Natural killer cell treated with Interleukin-12 subunit alpha and Interleukin-12 subunit beta and Interleukin-15 and Interleukin-18, amount 100 ng/mL, for 72 hours (primary cell): ENCODE data around the gene SLC25A10. TPM values are rescaled to one million over a fixed set of nuclear protein-coding genes. Genes with fewer than 3 reads are reported as not detected.
"Not testable (repeated sequence)": the region's sequence is repeated elsewhere in the genome, so short reads cannot be mapped to it uniquely, and the experiment has no call there.

Experiments used
- ATAC-seq, 2 donors: fragments of 150-1000 bp; cut with Tn5 transposase in 1 of 2; sonication (Bioruptor Pico), chemical (Tn5 transposase) in 1 of 2; 2 replicates each; pipeline ENCODE4 v1.10.0; 2021
- DNase-seq: peaks from one replicate; pipeline ENCODE4 v3.0.0; 2022; ENCODE audit warnings: low spot score
- H3K27ac Mint-ChIP-seq, 2 donors: 1 replicate in 1 of 2; 2 replicates in 1 of 2; pipeline ENCODE4 v1.8.0; 2022; ENCODE audit warnings: mixed read lengths in 2 of 2, mild to moderate bottlenecking in 1 of 2, moderate library complexity in 1 of 2
- H3K27me3 Mint-ChIP-seq, 2 donors: 1 replicate in 1 of 2; 2 replicates in 1 of 2; pipeline ENCODE4 v1.8.0; 2022; ENCODE audit warnings: mixed read lengths in 2 of 2
- H3K36me3 Mint-ChIP-seq: one replicate; pipeline ENCODE4 v1.8.0; 2022; ENCODE audit warnings: mixed read lengths
- H3K4me1 Mint-ChIP-seq, 2 donors: 1 replicate in 1 of 2; 2 replicates in 1 of 2; pipeline ENCODE4 v1.8.0; 2022; ENCODE audit warnings: low read depth in 2 of 2, mixed read lengths in 2 of 2, mild to moderate bottlenecking in 1 of 2
- H3K4me3 Mint-ChIP-seq: one replicate; pipeline ENCODE4 v1.8.0; 2022; ENCODE audit warnings: mixed read lengths
- H3K9me3 Mint-ChIP-seq: 2 replicates; pipeline ENCODE4 v1.8.0; 2022; ENCODE audit warnings: mixed read lengths
- total RNA-seq, 2 donors: library from RNA; stranded (reverse); gene quantifications; one replicate each; pipeline ENCODE4 v1.2.3, GENCODE V29; 2022

The SLC25A10 gene
- total RNA-seq, 2 donors from 2014 or later = 17.5 to 36.3 TPM

DNA sequence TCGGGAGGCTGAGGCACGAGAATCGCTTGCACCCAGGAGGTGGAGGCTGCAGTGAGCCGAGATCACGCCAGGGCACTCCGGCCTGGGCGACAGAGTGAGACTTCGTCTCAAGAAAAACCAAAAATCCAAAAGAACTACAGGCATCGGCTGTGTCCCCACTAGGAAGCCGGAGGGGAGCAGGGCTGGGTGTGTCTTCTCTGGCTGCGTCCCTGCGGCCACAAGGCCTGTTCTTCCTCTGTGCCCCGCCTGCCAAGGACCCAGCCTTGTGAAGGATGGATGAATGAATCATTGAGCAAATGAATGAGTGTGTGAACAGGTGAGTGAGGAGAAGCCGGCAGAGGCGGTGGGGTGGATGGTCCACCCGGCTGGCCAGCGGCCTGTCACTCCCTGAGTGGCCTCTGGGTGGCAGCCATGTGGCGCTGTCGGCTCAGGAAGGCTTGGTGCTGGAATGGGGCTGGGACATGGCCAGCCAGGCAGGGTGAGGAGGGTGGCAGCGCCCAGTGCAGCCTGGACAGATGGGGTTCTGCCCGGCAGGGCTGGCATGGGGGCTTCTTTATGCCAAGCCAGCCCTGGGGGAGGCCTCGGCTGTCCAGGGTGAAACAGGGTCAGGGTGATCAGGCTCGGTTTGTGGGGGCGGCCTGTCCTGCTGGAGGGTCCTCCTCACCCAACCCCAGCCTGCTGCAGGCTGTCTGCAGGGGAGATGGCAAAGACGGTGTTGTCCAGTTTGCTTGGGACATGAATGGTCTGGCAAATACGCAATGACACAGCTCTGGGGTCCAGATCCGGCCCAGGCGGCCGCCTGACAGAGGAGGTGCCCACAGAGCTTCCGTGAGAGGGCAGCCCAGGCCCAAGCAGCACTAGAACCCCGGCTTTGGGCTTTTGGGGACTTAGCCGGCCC lies 21.7 kb downstream of the SLC25A10 start:
- peak; percentile 78 to 86 for ATAC-seq
- peaks cover 5 to 10% of the 10 kb centered on the region in 2 donors for H3K4me1 Mint-ChIP-seq
- no peaks in the 10 kb centered on the region for H3K36me3 Mint-ChIP-seq
- H3K27me3 Mint-ChIP-seq = peaks cover 0 to 15% of the 10 kb centered on the region in 2 donors
- DNase-seq = peak; percentile 77
- no peak overlapping the region for H3K4me3 Mint-ChIP-seq
- H3K9me3 Mint-ChIP-seq = no peaks in the 10 kb centered on the region
- no peak overlapping the region for H3K27ac Mint-ChIP-seq

DNA sequence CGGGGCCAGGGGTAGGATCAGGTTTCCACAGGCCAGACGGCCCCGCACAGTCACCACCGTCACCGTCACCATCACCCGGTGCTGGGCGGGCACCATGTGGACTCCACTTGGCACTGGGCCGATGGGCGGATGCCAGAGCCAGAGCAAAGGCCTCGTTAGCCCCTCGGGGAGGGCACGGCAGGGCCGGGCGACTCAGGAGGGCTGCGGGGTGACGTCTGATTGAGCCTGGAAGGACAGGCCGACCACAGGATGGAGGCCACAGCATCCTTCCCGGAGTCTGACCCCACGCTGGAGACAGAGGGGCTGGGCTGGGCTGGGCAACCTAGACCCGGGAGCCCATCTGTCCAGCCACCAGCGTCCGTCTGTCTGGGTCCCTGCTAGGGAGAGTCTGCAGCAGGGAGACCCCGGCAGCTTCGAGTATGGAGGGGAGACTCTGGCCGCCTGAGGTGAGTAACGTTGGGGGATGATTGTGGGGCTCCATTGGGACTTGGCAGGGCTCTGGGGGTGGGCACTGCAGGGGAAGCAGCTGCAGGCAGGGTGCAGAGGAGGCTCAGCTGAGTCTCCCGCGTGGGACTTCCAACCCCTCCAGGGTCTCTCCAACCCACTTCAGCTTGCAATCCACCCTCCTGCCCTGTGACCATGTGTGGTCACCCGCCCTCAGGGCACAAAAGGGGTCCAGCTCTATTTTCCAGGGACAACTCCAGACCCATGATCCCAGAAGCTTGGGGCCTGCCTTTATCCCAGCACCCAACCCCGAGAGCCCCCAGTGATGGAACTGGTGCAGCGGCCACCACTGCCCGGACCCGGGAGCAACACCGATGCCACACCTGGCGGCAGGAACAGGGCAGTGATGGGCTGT lies 22.6 kb downstream of the SLC25A10 start:
- H3K4me3 Mint-ChIP-seq = no peak overlapping the region
- no peaks in the 10 kb centered on the region for H3K36me3 Mint-ChIP-seq
- peaks cover 0 to 15% of the 10 kb centered on the region in 2 donors for H3K27me3 Mint-ChIP-seq
- peaks cover 5 to 10% of the 10 kb centered on the region in 2 donors for H3K4me1 Mint-ChIP-seq
- no peaks in the 10 kb centered on the region for H3K9me3 Mint-ChIP-seq
- H3K27ac Mint-ChIP-seq = no peak overlapping the region
- no peak for DNase-seq
- no peak for ATAC-seq

DNA sequence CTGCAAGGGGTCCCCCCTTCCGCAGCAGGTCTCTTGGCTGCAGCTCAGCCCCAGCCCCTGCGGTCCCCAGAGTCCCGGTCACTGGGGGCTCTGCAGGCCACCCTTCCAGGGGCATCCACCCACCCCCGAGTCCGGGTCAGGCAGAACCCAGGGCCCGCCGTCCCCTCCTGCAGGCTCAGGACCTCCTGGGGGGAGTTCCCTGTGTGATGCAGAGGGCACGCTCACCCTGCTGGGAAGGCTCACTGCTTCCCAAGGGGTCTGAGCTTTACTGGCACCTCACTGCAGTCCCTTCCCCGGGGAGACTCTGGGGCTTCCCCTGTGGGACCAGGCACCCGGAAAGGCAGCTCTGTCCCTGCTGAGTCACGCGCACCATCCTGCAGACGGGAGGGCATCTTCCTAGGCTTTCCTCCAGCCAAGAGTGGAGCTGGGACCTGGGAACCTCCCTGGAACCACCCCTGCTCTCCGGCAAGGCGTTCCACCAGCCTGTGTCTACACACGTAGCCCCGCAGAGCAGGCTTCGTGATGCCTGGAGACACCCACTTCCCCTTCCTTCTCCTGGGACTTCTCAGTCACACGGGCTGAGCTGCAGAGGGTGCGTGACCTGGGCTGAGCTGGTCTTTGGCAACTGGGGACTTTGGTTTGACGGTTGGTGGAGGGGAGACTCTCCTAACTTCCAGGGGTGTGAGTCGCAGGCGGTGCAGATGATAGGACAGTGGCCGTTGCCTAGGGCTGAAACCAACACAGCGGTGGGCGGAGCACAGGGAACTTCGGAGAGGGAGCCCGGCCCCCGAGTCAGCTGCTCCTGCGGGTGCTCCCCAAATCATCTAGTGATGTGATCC lies 23.4 kb downstream of the SLC25A10 start:
- DNase-seq (no peak), ATAC-seq (peak; percentile 73 to 75)
- Mint-ChIP-seq H3K27ac (peak overlapping the region in 1 of 2 donors; percentile 13), H3K36me3 (no peaks in the 10 kb centered on the region), H3K9me3 (no peaks in the 10 kb centered on the region), H3K4me3 (peak overlapping the region; percentile 77), H3K27me3 (peaks cover 0 to 15% of the 10 kb centered on the region in 2 donors), H3K4me1 (peaks cover 5 to 10% of the 10 kb centered on the region in 2 donors)

DNA sequence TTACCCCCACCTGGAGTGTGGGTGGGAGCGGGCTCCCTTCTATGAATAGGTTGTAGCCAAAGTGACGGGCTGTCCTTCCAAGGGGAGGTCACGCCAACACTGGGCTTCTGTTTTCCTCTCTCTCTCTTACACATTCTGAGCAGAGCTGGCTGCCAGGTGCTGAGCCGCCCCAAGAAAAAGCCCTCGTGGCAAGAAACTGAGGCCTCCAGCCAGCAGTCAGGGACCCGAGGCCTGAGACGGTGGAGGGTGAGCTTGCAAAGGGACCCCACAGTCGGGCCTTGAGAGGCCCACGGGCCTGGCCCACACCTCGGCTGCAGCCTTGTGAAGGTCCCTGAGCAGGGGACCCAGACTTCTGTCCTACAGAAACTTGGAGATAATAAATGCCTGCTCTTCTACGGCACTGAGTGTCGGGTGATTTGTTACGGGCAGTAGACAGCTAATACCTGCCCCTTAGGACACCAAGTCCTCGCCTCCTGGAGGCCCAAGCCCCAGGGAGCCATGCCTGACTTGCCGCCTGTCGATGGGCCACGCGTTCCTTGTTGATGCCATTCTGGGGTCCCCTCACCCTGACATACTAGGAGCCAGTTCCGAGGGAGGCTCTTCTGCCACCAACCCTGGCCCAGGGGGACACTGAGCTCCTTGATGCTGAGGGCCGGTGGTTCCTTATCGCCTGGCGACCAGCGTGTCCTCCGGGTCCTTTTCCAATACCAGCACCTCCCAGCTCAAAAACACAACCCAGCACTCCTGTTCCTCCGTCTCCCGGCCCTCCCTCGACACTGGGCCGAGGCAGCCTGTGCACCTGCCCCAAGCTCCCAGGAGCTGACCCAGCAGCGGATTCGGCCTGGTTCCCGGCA lies 26.1 kb downstream of the SLC25A10 start:
- Mint-ChIP-seq H3K27me3 (peaks cover 0 to 8% of the 10 kb centered on the region in 2 donors), H3K4me3 (no peak overlapping the region), H3K27ac (peak overlapping the region in 1 of 2 donors; percentile 23), H3K9me3 (no peaks in the 10 kb centered on the region), H3K4me1 (peaks cover 5 to 15% of the 10 kb centered on the region in 2 donors), H3K36me3 (no peaks in the 10 kb centered on the region)
- no peak for DNase-seq
- ATAC-seq = no peak

DNA sequence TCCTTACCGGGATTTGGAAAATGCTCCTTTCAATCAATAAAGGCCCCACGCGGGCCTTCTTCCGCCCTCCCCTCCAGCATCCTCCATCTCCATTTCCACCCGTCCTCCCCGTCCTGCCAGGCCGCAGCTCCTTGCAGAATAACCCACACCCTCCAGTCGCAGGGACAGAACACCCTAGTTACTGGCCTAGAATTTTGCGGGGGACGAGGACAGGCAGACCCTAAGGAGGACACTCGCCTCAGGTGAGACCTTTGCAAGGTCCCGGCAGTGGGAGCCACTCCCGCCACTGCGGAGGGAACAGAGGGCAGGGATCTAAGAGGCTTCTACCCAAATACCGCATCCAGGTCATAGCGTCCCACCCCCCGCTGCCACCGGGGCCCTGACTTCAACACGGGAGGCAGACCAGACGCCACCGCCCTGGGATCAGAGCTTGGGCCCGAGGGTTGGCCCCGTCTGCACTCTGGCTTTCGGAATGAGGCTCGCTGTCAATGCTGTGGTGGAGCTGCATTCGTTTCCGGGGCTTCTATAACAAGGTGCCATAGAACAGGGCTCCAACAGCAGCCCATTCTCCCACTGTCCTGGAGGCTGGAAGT lies 26.8 kb downstream of the SLC25A10 start:
- H3K9me3 Mint-ChIP-seq = no peaks in the 10 kb centered on the region
- H3K27me3 Mint-ChIP-seq = peaks cover 0 to 4% of the 10 kb centered on the region in 2 donors
- no peaks in the 10 kb centered on the region for H3K36me3 Mint-ChIP-seq
- H3K27ac Mint-ChIP-seq = no peak overlapping the region
- ATAC-seq = no peak
- peaks cover 5 to 10% of the 10 kb centered on the region in 2 donors for H3K4me1 Mint-ChIP-seq
- H3K4me3 Mint-ChIP-seq = no peak overlapping the region
- no peak for DNase-seq

DNA sequence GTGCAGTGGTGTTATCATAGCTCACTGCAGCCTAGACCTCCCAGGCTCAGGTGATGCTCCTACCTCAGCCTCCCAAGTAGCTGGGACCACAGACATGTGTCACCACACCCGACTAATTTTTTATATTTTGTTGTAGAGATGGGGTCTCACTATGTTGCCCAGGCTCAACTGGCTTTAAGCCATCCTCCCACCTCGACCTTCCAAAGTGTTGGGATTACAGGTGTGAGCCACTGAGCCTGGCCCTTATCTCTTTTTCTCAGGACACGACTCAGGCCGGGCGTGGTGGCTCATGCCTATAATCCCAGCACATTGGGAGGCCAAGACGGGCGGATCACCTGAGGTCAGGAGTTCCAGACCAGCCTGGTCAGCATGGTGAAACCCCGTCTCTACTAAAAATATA lies 27.5 kb downstream of the SLC25A10 start:
- H3K36me3 Mint-ChIP-seq, H3K4me3 Mint-ChIP-seq, ATAC-seq, H3K9me3 Mint-ChIP-seq, H3K27me3 Mint-ChIP-seq, H3K27ac Mint-ChIP-seq, DNase-seq: not testable (repeated sequence)
- H3K4me1 Mint-ChIP-seq = peaks cover 5 to 10% of the 10 kb centered on the region in 2 donors

DNA sequence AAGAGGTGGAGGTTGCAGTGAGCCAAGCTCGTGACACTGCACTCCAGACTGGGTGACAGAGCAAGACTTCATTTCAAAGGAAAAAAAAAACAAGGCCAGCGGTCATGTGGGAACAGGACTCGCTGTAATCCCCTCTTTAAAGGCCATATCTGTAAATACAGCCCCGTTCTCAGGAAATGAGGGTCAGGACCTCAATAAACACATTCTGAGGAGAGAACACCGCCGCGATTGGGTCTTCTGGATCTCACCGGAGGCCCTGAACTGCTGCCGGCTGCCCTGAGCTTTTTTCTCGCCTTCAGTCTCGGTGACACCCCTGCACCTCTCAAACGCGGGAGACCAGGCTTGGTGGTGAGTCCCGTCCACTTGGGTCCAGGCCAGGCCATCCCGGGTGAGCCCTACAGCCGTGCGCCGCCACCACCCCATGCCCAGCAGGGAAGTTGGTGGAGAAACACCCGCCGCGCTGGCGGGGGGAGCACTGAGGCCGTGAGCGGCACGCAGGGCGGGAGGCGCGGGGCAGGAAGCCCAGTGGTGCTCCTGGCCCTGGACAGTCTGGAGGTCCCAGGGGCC lies 28.4 kb downstream of the SLC25A10 start:
- no peaks in the 10 kb centered on the region for H3K36me3 Mint-ChIP-seq
- DNase-seq (no peak), ATAC-seq (peak; percentile 25 to 63)
- H3K4me1 Mint-ChIP-seq = peaks cover 5 to 10% of the 10 kb centered on the region in 2 donors
- H3K27ac Mint-ChIP-seq = no peak overlapping the region
- H3K27me3 Mint-ChIP-seq = peaks cover 0 to 4% of the 10 kb centered on the region in 2 donors
- no peaks in the 10 kb centered on the region for H3K9me3 Mint-ChIP-seq
- no peak overlapping the region for H3K4me3 Mint-ChIP-seq

DNA sequence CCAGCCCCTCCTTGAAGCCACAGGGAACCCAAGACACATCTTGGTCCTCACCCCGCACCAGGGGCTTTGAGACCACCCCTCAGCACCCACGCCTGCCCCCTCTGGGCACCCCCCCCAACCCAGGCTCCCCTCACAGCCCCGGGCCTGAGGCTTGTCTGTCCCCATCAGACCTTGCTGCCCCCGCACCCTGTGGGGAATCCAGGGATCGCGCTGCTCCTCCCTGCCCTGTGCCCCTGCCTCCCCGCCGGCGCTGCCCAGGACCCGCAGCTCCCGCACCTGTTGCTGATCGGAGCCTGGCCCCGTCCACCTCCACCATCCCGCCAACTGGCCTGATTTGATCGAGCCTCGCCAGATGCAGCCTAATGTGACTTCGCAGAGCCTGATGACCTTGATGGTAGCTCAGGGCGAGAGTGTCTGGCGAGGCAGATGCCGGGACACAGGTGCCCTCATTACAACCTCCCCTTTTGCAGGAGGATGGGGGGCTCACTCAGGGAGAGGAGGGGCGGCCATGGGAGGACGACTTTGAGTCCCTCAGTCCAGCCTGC lies 29.0 kb downstream of the SLC25A10 start:
- H3K27me3 Mint-ChIP-seq = peaks cover 0 to 4% of the 10 kb centered on the region in 2 donors
- ATAC-seq (peak in 1 of 2 donors; percentile 59), DNase-seq (no peak)
- no peak overlapping the region for H3K4me3 Mint-ChIP-seq
- no peak overlapping the region for H3K27ac Mint-ChIP-seq
- no peaks in the 10 kb centered on the region for H3K36me3 Mint-ChIP-seq
- no peaks in the 10 kb centered on the region for H3K9me3 Mint-ChIP-seq
- peaks cover 0 to 5% of the 10 kb centered on the region in 2 donors for H3K4me1 Mint-ChIP-seq

DNA sequence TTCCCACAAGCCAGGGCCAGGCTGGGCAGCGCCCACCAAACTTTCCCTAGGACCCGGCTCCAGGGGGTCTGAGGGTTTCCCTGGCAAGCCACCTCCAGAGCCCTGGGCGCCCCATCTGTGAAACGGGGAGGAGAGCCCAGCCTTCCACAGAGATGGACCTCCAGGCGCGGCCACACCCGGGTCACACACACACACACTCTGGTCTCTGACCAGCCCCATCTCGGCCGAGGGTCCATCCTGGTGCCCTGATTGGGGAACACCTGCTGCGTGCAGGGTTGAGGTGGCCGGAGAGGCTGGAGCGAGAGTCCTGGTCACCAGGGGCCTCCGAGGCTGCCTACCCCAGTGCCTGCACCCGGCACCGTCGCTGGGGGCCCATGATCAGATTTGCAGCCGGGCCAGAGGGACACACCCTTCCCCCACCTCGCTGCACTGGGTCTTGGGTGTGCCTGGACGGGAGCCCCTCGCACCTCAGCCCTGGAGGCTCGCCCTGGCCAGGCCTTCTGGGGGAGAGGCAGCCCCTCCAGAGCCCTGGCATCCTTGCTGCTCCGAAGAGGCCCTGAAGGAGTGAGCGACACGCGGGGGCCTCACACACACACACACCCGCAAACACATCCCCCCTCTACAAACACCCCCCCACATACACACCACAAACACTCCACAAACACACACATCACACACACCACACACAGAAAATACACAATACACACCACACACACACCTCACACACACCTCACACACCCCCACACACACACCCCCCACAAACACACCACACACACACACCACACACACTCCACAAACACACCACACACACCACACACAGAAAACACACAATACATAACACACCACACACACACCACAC lies 29.7 kb downstream of the SLC25A10 start:
- peaks cover 0 to 4% of the 10 kb centered on the region in 2 donors for H3K27me3 Mint-ChIP-seq
- no peak overlapping the region for H3K27ac Mint-ChIP-seq
- peaks cover 0 to 5% of the 10 kb centered on the region in 2 donors for H3K4me1 Mint-ChIP-seq
- no peaks in the 10 kb centered on the region for H3K9me3 Mint-ChIP-seq
- H3K36me3 Mint-ChIP-seq = no peaks in the 10 kb centered on the region
- no peak overlapping the region for H3K4me3 Mint-ChIP-seq
- peak; percentile 36 to 41 for ATAC-seq
- no peak for DNase-seq
